Peyer's patch (tissue), 4 donors: ENCODE measurements around the gene ANKH. TPM values are rescaled to one million over a fixed set of nuclear protein-coding genes. Genes with fewer than 3 reads are reported as not detected.

Experiments
- DNase-seq, 3 donors: peaks; one replicate each; pipeline ENCODE4 v3.0.0-alpha.2; 2017 to 2019
- H3K27ac ChIP-seq, 4 donors: fragments of 200-600 bp; sonication (generic); one replicate each; pipeline ENCODE4 v1.5.1; 2016 to 2019
- H3K27me3 ChIP-seq, 2 donors: fragments of 200-600 bp; sonication (generic); one replicate each; pipeline ENCODE4 v1.5.1; 2019
- H3K36me3 ChIP-seq, 3 donors: fragments of 200-600 bp; sonication (generic); one replicate each; pipeline ENCODE4 v1.5.1; 2016 to 2019
- H3K4me1 ChIP-seq, 4 donors: fragments of 200-600 bp; sonication (generic); one replicate each; pipeline ENCODE4 v1.5.1; 2016 to 2019
- H3K4me3 ChIP-seq, 4 donors: fragments of 200-600 bp; sonication (generic); 1 replicate in 3 of 4; 2 replicates in 1 of 4; pipeline ENCODE4 v1.5.1; 2016 to 2019; ENCODE audit warnings: mild to moderate bottlenecking in 1 of 4
- H3K9me3 ChIP-seq, 4 donors: fragments of 200-600 bp; sonication (generic); one replicate each; pipeline ENCODE4 v1.5.1; 2016 to 2019; ENCODE audit warnings: mild to moderate bottlenecking in 1 of 4
- POLR2A ChIP-seq, 2 donors: fragments of 450-650 bp; IDR thresholded peaks; one replicate each; pipeline ENCODE4 v1.5.1; 2017; ENCODE audit warnings: antibody characterized with exemption in 2 of 2, mild to moderate bottlenecking in 2 of 2, moderate library complexity in 2 of 2
- total RNA-seq, 4 donors: library from RNA; depleted of rRNA; stranded (reverse); fragments of >200 nt; gene quantifications; one replicate each; pipeline ENCODE4 v1.1.0, GENCODE V29; 2016
- TF ChIP-seq, protein P1 (sequence below), 6 experiments: fragments of 450-650 bp in 4 of 6; fragments of 200-600 bp in 2 of 6; sonication (generic) in 1 of 6; IDR thresholded peaks; one replicate each; pipeline ENCODE4 v1.5.1; 2017 to 2019; ENCODE audit warnings: antibody characterized with exemption in 6 of 6, mild to moderate bottlenecking in 3 of 6, moderate library complexity in 1 of 6

ANKH gene
- total RNA-seq, 4 donors from 2014 or later, result 28.9 to 98.0 (median 96.1) TPM

DNA sequence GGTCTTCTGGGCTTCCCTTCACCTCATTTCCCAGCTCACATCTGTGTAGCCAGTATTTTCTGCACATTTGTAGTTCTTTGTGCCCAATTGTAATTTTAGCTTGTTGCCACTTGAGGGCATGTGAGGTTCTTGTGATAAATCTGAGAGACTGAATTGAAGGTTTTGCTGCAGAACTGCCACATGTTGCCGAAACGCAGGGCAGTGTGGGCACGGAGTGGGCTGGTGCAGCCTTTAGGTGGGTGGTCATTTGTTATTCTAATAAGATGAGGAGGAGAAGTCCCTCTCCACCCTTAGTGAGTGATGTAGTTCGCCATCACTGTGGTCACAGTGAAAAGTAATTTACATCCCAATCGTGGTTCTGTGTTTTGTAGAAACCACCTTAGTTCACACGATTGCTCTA lies 185.8 kb downstream of the ANKH start:
- peaks cover 0 to 6% (median 0%) of the 10 kb centered on the region in 4 donors for H3K9me3 ChIP-seq
- H3K36me3 ChIP-seq, result peaks cover 0 to 79% (median 6%) of the 10 kb centered on the region in 3 donors
- H3K27me3 ChIP-seq, result no peaks in the 10 kb centered on the region
- DNase-seq, result no peak
- TF ChIP-seq, protein P1, sequence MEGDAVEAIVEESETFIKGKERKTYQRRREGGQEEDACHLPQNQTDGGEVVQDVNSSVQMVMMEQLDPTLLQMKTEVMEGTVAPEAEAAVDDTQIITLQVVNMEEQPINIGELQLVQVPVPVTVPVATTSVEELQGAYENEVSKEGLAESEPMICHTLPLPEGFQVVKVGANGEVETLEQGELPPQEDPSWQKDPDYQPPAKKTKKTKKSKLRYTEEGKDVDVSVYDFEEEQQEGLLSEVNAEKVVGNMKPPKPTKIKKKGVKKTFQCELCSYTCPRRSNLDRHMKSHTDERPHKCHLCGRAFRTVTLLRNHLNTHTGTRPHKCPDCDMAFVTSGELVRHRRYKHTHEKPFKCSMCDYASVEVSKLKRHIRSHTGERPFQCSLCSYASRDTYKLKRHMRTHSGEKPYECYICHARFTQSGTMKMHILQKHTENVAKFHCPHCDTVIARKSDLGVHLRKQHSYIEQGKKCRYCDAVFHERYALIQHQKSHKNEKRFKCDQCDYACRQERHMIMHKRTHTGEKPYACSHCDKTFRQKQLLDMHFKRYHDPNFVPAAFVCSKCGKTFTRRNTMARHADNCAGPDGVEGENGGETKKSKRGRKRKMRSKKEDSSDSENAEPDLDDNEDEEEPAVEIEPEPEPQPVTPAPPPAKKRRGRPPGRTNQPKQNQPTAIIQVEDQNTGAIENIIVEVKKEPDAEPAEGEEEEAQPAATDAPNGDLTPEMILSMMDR (IDR thresholded peaks at IDR 0.05), result peak; percentile 38 to 71 (median 68)
- TF ChIP-seq POLR2A (IDR thresholded peaks at IDR 0.05), result no peak
- H3K4me3 ChIP-seq, result no peak overlapping the region
- no peak overlapping the region for H3K27ac ChIP-seq
- H3K4me1 ChIP-seq, result peaks cover 0 to 3% (median 0%) of the 10 kb centered on the region in 4 donors

DNA sequence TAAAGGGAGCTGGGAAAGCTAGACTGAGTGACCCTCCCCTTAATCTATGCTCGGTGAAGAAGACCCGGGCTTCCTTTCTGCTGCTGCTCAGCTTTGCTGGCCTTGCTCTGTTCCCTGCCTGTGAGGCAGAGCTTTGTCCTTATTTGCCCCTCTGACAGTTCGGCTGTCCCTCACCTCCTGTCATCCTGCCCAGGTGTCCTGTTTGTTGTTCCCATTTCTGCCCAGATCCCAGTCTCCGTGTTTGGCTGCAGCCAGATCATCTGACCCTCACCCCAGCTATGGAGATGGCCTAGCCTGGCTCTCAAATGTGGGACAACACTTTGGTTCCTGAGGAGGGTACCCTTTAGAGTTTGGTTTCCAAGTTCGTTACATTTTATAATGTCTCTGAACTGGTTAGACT lies 186.8 kb downstream of the ANKH start:
- Histone ChIP-seq H3K27me3 (no peaks in the 10 kb centered on the region), H3K27ac (no peak overlapping the region), H3K9me3 (no peaks in the 10 kb centered on the region), H3K4me1 (peaks cover 0 to 3% (median 0%) of the 10 kb centered on the region in 4 donors), H3K36me3 (peaks cover 0 to 77% (median 6%) of the 10 kb centered on the region in 3 donors), H3K4me3 (no peak overlapping the region)
- TF ChIP-seq, protein P1 (IDR thresholded peaks at IDR 0.05), result no peak
- no peak for TF ChIP-seq POLR2A (IDR thresholded peaks at IDR 0.05)
- no peak for DNase-seq

DNA sequence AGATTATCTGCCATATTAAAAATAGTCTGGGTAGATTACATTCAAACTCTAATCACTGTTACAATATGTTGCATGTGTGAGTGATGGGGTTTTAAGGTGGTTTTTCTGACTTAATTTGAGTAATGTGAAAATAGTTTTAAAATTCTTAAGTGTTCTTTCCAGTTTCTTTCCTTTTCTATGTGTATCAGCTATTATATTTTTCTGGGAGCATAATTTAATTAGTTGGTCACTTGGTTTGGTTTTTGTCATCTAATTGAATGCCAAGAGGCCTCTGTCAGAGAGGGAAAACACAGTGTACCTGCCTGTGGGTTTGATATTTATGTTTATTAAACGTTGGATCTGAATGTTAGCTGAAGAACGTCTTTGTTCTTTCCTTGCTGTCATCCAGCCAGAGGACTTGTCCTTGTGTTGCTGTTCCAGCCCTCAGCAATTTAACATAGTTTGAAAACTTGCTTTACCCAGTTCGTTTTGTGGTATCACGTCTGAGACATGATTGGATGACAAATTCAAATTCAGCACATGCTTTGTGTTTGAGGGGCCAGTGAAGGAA lies 187.6 kb downstream of the ANKH start:
- Histone ChIP-seq H3K4me1 (peaks cover 0 to 3% (median 0%) of the 10 kb centered on the region in 4 donors), H3K9me3 (no peaks in the 10 kb centered on the region), H3K27me3 (no peaks in the 10 kb centered on the region), H3K27ac (no peak overlapping the region), H3K36me3 (peaks cover 0 to 75% (median 6%) of the 10 kb centered on the region in 3 donors), H3K4me3 (no peak overlapping the region)
- no peak for DNase-seq
- TF ChIP-seq POLR2A (IDR thresholded peaks at IDR 0.05), result no peak
- TF ChIP-seq, protein P1 (IDR thresholded peaks at IDR 0.05), result no peak

DNA sequence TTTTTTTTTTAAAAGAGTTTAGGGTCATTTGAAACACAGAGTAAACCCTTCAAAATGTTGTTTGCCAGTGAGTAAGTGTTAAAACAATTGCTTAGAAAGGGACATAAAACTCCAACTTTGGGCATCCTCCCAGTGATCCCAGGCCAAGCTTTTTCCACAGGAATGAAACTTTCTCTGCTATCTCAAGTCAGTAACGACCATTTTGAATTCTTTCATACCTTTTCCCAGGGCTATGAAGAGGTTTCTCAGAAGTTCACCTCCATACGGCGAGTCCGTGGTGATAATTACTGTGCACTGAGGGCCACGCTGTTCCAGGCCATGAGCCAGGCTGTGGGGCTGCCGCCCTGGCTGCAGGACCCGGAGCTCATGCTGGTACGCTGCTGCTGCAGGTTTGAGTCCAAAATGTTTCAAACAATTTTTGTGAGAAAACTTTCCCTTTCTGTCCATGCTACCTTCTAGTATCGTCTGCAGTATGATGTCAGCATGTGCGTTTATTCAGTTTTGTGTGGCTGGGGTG lies 190.3 kb downstream of the ANKH start:
- TF ChIP-seq, protein P1 (IDR thresholded peaks at IDR 0.05), result no peak
- no peak for TF ChIP-seq POLR2A (IDR thresholded peaks at IDR 0.05)
- Histone ChIP-seq H3K36me3 (peaks cover 0 to 62% (median 6%) of the 10 kb centered on the region in 3 donors), H3K27me3 (no peaks in the 10 kb centered on the region), H3K4me3 (no peak overlapping the region), H3K4me1 (peaks cover 0 to 3% (median 2%) of the 10 kb centered on the region in 4 donors), H3K27ac (no peak overlapping the region), H3K9me3 (no peaks in the 10 kb centered on the region)
- DNase-seq, result no peak

DNA sequence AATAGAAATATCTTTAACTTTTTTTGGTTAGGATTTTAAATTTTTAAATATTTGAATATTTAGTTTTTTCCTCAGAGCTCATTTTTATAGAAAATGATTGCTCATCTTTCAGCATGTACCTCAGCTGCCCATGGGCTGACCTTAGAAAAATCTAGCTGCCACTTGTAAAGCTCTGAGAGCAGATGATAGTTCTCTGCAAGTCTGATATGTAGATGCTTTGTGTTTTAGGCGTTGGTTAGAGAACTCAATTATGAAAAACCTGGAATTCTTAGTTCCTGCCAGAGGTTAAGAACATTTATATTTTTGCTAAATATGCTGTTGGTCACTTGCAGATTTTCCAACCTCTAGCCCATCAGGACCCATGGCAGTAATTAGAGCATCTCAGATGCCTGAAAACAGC lies 192.0 kb downstream of the ANKH start:
- H3K4me1 ChIP-seq, result peaks cover 0 to 12% (median 7%) of the 10 kb centered on the region in 4 donors
- peaks cover 0 to 61% (median 6%) of the 10 kb centered on the region in 3 donors for H3K36me3 ChIP-seq
- no peak overlapping the region for H3K4me3 ChIP-seq
- DNase-seq, result no peak
- H3K9me3 ChIP-seq, result no peaks in the 10 kb centered on the region
- H3K27ac ChIP-seq, result no peak overlapping the region
- TF ChIP-seq POLR2A (IDR thresholded peaks at IDR 0.05), result no peak
- TF ChIP-seq, protein P1 (IDR thresholded peaks at IDR 0.05), result no peak
- no peaks in the 10 kb centered on the region for H3K27me3 ChIP-seq
